SK-N-SH treated with all-trans-retinoic acid at 6 μM for 48 hours (cell line): Measurements from ENCODE around the gene AKAP4.

Source experiments
- ATAC-seq: fragments of 200-7000 bp; cut with Tn5 transposase; 3 replicates; pipeline ENCODE4 v1.9.1; 2020; ENCODE audit warnings: mild to moderate bottlenecking, moderate library complexity
- ARNTL ChIP-seq: fragments of 450-650 bp; formaldehyde crosslinking; IDR thresholded peaks from 2 replicates; pipeline ENCODE4 v1.5.0; 2020; ENCODE audit warnings: low read depth, mild to moderate bottlenecking, moderate library complexity, borderline replicate concordance
- BACH2 ChIP-seq: fragments of 250-450 bp; sonication (Bioruptor Pico); IDR thresholded peaks from 2 replicates; pipeline ENCODE4 v1.9.0; 2021; ENCODE audit warnings: mild to moderate bottlenecking, borderline replicate concordance
- CREB5 ChIP-seq: fragments of 250-450 bp; sonication (Bioruptor Pico); IDR thresholded peaks from 2 replicates; pipeline ENCODE4 v1.5.1; 2020; ENCODE audit warnings: low read depth, mild to moderate bottlenecking, moderate library complexity
- CSDC2 ChIP-seq: fragments of 250-450 bp; sonication (Bioruptor Pico); IDR thresholded peaks from 2 replicates; pipeline ENCODE4 v1.5.0; 2020; ENCODE audit warnings: mild to moderate bottlenecking, moderate library complexity
- CSRNP3 ChIP-seq: fragments of 250-450 bp; sonication (Bioruptor Pico); IDR thresholded peaks from 2 replicates; pipeline ENCODE4 v1.5.1; 2021; ENCODE audit warnings: mild to moderate bottlenecking, moderate library complexity
- ESRRG ChIP-seq: fragments of 250-450 bp; sonication (Bioruptor Pico); IDR thresholded peaks from 2 replicates; pipeline ENCODE4 v1.6.1; 2021; ENCODE audit warnings: mild to moderate bottlenecking
- GLIS3 ChIP-seq: fragments of 250-450 bp; sonication (Bioruptor Pico); IDR thresholded peaks from 2 replicates; pipeline ENCODE4 v1.5.0; 2020; ENCODE audit warnings: mild to moderate bottlenecking, moderate library complexity
- ISL1 ChIP-seq: fragments of 250-450 bp; sonication (Bioruptor Pico); IDR thresholded peaks from 2 replicates; pipeline ENCODE4 v2.1.2; 2022; ENCODE audit warnings: mild to moderate bottlenecking, moderate library complexity
- OSR1 ChIP-seq: fragments of 250-450 bp; sonication (Bioruptor Pico); IDR thresholded peaks from 2 replicates; pipeline ENCODE4 v1.8.0; 2022; ENCODE audit warnings: moderate library complexity, mild to moderate bottlenecking, inconsistent platforms
- PATZ1 ChIP-seq: fragments of 250-450 bp; sonication (Bioruptor Pico); IDR thresholded peaks from 2 replicates; pipeline ENCODE4 v1.8.0; 2020; ENCODE audit warnings: mild to moderate bottlenecking, moderate library complexity, borderline replicate concordance
- POU6F1 ChIP-seq: fragments of 250-450 bp; sonication (Bioruptor Pico); IDR thresholded peaks from 2 replicates; pipeline ENCODE4 v1.8.0; 2021; ENCODE audit warnings: low read depth, mild to moderate bottlenecking, moderate library complexity, borderline replicate concordance
- PPARA ChIP-seq: fragments of 250-450 bp; sonication (Bioruptor Pico); IDR thresholded peaks from 2 replicates; pipeline ENCODE4 v1.5.0; 2020; ENCODE audit warnings: mild to moderate bottlenecking, borderline replicate concordance
- RARB ChIP-seq: fragments of 250-450 bp; sonication (Bioruptor Pico); IDR thresholded peaks from 2 replicates; pipeline ENCODE4 v1.8.0; 2021; ENCODE audit warnings: mild to moderate bottlenecking, moderate library complexity
- SNAI2 ChIP-seq: fragments of 250-450 bp; sonication (Bioruptor Pico); IDR thresholded peaks from 2 replicates; pipeline ENCODE4 v1.5.0; 2020; ENCODE audit warnings: mild to moderate bottlenecking, moderate library complexity
- TCF4 ChIP-seq: fragments of 250-450 bp; sonication (Bioruptor Pico); IDR thresholded peaks from 2 replicates; pipeline ENCODE4 v1.8.0; 2021; ENCODE audit warnings: mild to moderate bottlenecking, moderate library complexity, borderline replicate concordance
- TOX ChIP-seq: fragments of 250-450 bp; sonication (Bioruptor Pico); IDR thresholded peaks from 2 replicates; pipeline ENCODE4 v1.8.0; 2021; ENCODE audit warnings: mild to moderate bottlenecking, moderate library complexity, borderline replicate concordance
- TSHZ2 ChIP-seq: fragments of 250-450 bp; sonication (Bioruptor Pico); IDR thresholded peaks from 2 replicates; pipeline ENCODE4 v1.5.0; 2020; ENCODE audit warnings: mild to moderate bottlenecking, moderate library complexity
- ZC3H10 ChIP-seq: fragments of 250-450 bp; sonication (Bioruptor Pico); IDR thresholded peaks from 2 replicates; pipeline ENCODE4 v1.5.1; 2021; ENCODE audit warnings: mild to moderate bottlenecking, moderate library complexity
- ZFP3 ChIP-seq: fragments of 250-450 bp; sonication (Bioruptor Pico); IDR thresholded peaks from 2 replicates; pipeline ENCODE4 v1.5.0; 2020; ENCODE audit warnings: mild to moderate bottlenecking, moderate library complexity
- ZFP30 ChIP-seq: fragments of 450-650 bp; formaldehyde crosslinking; IDR thresholded peaks from 2 replicates; pipeline ENCODE4 v1.5.0; 2022; ENCODE audit warnings: mild to moderate bottlenecking, moderate library complexity
- ZNF565 ChIP-seq: fragments of 450-650 bp; formaldehyde crosslinking; conservative IDR thresholded peaks from 2 replicates; pipeline ENCODE4 v1.5.0; 2020; ENCODE audit warnings: low read depth, mild to moderate bottlenecking, moderate library complexity
- ZNF70 ChIP-seq: fragments of 450-650 bp; formaldehyde crosslinking; IDR thresholded peaks from 2 replicates; pipeline ENCODE4 v1.5.0; 2020; ENCODE audit warnings: mild to moderate bottlenecking, moderate library complexity
- ZNF8 ChIP-seq: fragments of 450-650 bp; formaldehyde crosslinking; IDR thresholded peaks from 2 replicates; pipeline ENCODE4 v1.5.0; 2020; ENCODE audit warnings: mild to moderate bottlenecking, moderate library complexity

AKAP4 gene

GRCh38 chrX:50183891-50184290, 16.9 kb downstream of the AKAP4 start (continued):
- TF ChIP-seq ZNF70 (CRISPR knock-in tag), result no peak
- no peak for TF ChIP-seq ZNF8 (CRISPR knock-in tag)
- TF ChIP-seq ARNTL (CRISPR knock-in tag), result no peak
- TF ChIP-seq ZFP30 (CRISPR knock-in tag), result no peak
- TF ChIP-seq, all 23 proteins: peak for 0

- ATAC-seq, result no peak
- TF ChIP-seq POU6F1 (CRISPR knock-in tag), result no peak
- no peak for TF ChIP-seq ZNF565 (CRISPR knock-in tag)
- TF ChIP-seq ZC3H10 (CRISPR knock-in tag), result no peak
- TF ChIP-seq ESRRG (CRISPR knock-in tag), result no peak
- no peak for TF ChIP-seq OSR1
- TF ChIP-seq CREB5, result no peak
- TF ChIP-seq ZNF8 (CRISPR knock-in tag), result no peak
- TF ChIP-seq GLIS3, result no peak
- no peak for TF ChIP-seq TOX (CRISPR knock-in tag)
- no peak for TF ChIP-seq TSHZ2 (CRISPR knock-in tag)
- no peak for TF ChIP-seq PPARA (CRISPR knock-in tag)
- no peak for TF ChIP-seq CSRNP3 (CRISPR knock-in tag)
- no peak for TF ChIP-seq RARB (CRISPR knock-in tag)
- no peak for TF ChIP-seq ISL1 (CRISPR knock-in tag)
- TF ChIP-seq ZFP3 (CRISPR knock-in tag), result no peak
- TF ChIP-seq CSDC2, result no peak
- TF ChIP-seq BACH2, result no peak
- no peak for TF ChIP-seq ARNTL (CRISPR knock-in tag)
- TF ChIP-seq TCF4 (CRISPR knock-in tag), result no peak
- TF ChIP-seq ZFP30 (CRISPR knock-in tag), result no peak
These were observed 20.5 kb downstream of the AKAP4 start for GRCh38 chrX:50180073-50180940.

- TF ChIP-seq ZNF565 (CRISPR knock-in tag) (no peak), ISL1 (CRISPR knock-in tag) (no peak), CREB5 (no peak), ARNTL (CRISPR knock-in tag) (no peak), ZNF70 (CRISPR knock-in tag) (no peak), CSDC2 (no peak), ZFP3 (CRISPR knock-in tag) (no peak), GLIS3 (no peak), ZC3H10 (CRISPR knock-in tag) (no peak), ZNF8 (CRISPR knock-in tag) (no peak), RARB (CRISPR knock-in tag) (no peak), ESRRG (CRISPR knock-in tag) (no peak), SNAI2 (CRISPR knock-in tag) (no peak), ZFP30 (CRISPR knock-in tag) (no peak), TCF4 (CRISPR knock-in tag) (no peak), TOX (CRISPR knock-in tag) (no peak), BACH2 (no peak), PATZ1 (CRISPR knock-in tag) (no peak)
These were observed 31.1 kb downstream of the AKAP4 start for GRCh38 chrX:50169717-50170116.

More at GRCh38 chrX:50169717-50170116, 31.1 kb downstream of the AKAP4 start:
- ATAC-seq, result no peak
